Anterior cingulate cortex (tissue), 58 donors: ENCODE results near the gene TBC1D7.

Source experiments
- DNase-seq, 58 donors: peaks; one replicate each; lab custom pipeline; 2025; lab: John Stamatoyannopoulos, UW

The TBC1D7 gene

GRCh38 chr6:13274707-13275434, 53.5 kb downstream of the TBC1D7 start:
- no peak for DNase-seq

- DNase-seq = peak in 11 of 58 donors; percentile 4 to 25 (median 11)
These were observed 54.2 kb downstream of the TBC1D7 start for GRCh38 chr6:13273931-13274706.

- DNase-seq = peak in 13 of 58 donors; percentile 7 to 62 (median 13)
These were observed 55.0 kb downstream of the TBC1D7 start for GRCh38 chr6:13273202-13273930.

GRCh38 chr6:13272131-13273046, 55.9 kb downstream of the TBC1D7 start:
- peak in 6 of 58 donors; percentile 14 to 55 (median 26) for DNase-seq

GRCh38 chr6:13268913-13269518, 59.3 kb downstream of the TBC1D7 start:
- no peak for DNase-seq

GRCh38 chr6:13267142-13267651, 61.1 kb downstream of the TBC1D7 start:
- DNase-seq = no peak

GRCh38 chr6:13263669-13264068, 64.7 kb downstream of the TBC1D7 start:
- DNase-seq = no peak

- DNase-seq = no peak
These were observed 65.8 kb downstream of the TBC1D7 start for GRCh38 chr6:13262302-13263230.

- no peak for DNase-seq
These were observed 66.8 kb downstream of the TBC1D7 start for GRCh38 chr6:13261464-13261994.

- no peak for DNase-seq
These were observed 67.5 kb downstream of the TBC1D7 start for GRCh38 chr6:13260831-13261230.

- DNase-seq = no peak
These were observed 68.2 kb downstream of the TBC1D7 start for GRCh38 chr6:13260101-13260598.

- DNase-seq = no peak
These were observed 68.9 kb downstream of the TBC1D7 start for GRCh38 chr6:13259393-13259792.

- DNase-seq = no peak
These were observed 71.9 kb downstream of the TBC1D7 start for GRCh38 chr6:13256266-13257001.
